Measurements from ENCODE around the gene GAS2L3. TPM values are rescaled to one million over a fixed set of nuclear protein-coding genes. Genes with fewer than 3 reads are reported as not detected.

Gene GAS2L3
- total and polyA plus RNA-seq, 2 of the 13 experiments (the other 11 are each of a cell fraction or from before 2014, with no cell fraction given) = 7.0 to 20.8 TPM

GRCh38 chr12:100528471-100529127, 44.9 kb upstream of the GAS2L3 start (continued):
- TF ChIP-seq ISX (CRISPR knock-in tag; conservative IDR thresholded peaks at IDR 0.05) (no peak), MAFF (IDR thresholded peaks at IDR 0.05; ENCODE audit: low read depth, low read length) (no peak), NFKB2 (CRISPR knock-in tag; IDR thresholded peaks at IDR 0.05; ENCODE audit: borderline replicate concordance) (no peak), ZNF572 (CRISPR knock-in tag; IDR thresholded peaks at IDR 0.05) (no peak), BRD4 (CRISPR knock-in tag; IDR thresholded peaks at IDR 0.05) (no peak), MZF1 (CRISPR knock-in tag; IDR thresholded peaks at IDR 0.05; ENCODE audit: borderline replicate concordance) (no peak), RBFOX2 (IDR thresholded peaks at IDR 0.05; ENCODE audit: low read depth, low read length) (no peak), ZNF75D (CRISPR knock-in tag; IDR thresholded peaks at IDR 0.05; ENCODE audit: borderline replicate concordance) (no peak), HOMEZ (CRISPR knock-in tag; IDR thresholded peaks at IDR 0.05; ENCODE audit: low read depth) (no peak), TCF12 (IDR thresholded peaks at IDR 0.05) (no peak), TCF12 (CRISPR knock-in tag; IDR thresholded peaks at IDR 0.05) (no peak), ZNF629 (CRISPR knock-in tag; conservative IDR thresholded peaks at IDR 0.05) (no peak), ZBTB33 (CRISPR knock-in tag; IDR thresholded peaks at IDR 0.05) (no peak), RBM22 (optimal IDR thresholded peaks at IDR 0.05; ENCODE audit: low read length) (no peak)
